HG02973 (cell line): Measurements from ENCODE around the gene OSR1.

ENCODE experiments used
- ATAC-seq: cut with Tn5 transposase; IDR thresholded peaks from one replicate; pipeline ENCODE4 v1.9.1; 2021; ENCODE audit warnings: moderate library complexity; ENCODE audit not compliant: unreplicated experiment

The OSR1 gene

DNA sequence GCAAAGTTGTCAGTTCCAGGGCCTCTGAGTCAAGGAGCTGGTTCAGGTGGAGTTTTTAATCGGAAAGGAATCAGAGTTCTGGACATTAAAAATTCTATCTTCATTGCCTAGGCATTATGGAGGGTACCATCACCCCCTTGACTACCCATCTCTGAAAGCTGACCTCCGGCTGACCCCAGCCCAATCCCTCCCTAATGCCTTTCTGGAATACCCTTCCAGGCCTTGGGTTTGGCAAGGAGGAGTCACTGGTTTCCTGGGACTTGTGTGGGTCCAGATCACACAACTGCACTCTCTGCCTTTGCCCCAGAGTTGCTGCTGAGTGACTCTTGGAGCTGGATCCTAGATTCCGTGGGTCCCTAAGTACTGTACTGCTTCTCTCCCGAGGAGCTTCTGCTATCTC lies 1.0 kb upstream of the OSR1 start:
- no peak for ATAC-seq

DNA sequence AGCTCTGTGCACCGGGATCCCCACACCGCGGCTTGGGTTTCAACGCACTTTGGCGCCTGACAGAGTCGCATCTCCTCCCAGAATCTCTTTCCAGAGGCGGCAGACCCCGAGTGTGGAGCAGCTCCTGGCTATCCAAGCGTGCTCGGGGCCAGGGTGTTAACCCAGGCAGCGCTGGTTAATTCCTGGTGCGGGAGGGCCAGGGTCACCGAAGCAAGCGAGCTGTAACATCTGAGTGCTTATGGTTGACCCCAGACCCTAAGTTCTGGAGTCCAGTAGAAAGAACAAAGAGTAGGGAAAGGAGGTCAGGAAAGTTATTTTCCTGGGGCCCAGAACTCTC lies 566 bp upstream of the OSR1 start:
- ATAC-seq, result no peak

DNA sequence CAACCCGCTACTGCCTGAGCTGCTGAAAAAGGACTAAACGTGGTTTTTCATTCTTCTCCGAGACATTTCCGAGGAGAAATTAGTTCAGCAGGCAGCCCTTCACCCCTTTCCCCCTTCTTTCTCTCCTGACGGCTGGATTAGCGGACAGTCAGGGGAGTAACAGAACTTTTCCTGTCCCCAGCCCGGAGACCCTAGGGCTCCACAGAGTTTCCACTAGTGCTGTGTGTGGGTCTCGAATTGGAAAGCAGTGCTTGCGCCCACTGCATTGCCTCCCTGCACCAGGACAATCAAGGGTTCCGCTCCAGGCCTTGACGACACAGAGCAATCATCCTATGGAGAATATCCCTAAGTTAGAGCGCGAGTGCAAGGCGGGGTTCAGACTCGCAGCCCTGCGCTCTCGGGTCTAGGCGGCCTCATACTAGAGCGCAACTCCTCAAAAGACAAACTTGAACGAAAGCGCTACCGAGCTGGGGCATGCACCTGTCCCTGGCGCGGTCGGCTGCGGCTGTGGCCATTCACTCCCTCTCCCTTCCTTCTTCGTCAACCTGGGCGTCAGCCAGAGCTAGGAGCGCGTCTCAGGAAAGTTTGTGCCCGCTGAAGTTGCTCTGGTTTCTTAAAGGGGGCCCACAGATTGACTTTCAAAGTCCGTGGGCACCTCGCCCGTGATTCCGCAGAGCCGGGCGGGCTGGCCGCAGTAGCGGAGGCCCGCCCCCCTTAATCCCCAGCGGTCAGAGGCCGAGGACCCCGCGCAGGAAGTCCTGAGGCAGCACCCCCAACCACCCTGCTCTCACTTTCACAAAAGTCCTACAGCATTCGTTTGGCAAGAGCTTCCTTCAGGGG lies 801 bp downstream of the OSR1 start:
- no peak for ATAC-seq

DNA sequence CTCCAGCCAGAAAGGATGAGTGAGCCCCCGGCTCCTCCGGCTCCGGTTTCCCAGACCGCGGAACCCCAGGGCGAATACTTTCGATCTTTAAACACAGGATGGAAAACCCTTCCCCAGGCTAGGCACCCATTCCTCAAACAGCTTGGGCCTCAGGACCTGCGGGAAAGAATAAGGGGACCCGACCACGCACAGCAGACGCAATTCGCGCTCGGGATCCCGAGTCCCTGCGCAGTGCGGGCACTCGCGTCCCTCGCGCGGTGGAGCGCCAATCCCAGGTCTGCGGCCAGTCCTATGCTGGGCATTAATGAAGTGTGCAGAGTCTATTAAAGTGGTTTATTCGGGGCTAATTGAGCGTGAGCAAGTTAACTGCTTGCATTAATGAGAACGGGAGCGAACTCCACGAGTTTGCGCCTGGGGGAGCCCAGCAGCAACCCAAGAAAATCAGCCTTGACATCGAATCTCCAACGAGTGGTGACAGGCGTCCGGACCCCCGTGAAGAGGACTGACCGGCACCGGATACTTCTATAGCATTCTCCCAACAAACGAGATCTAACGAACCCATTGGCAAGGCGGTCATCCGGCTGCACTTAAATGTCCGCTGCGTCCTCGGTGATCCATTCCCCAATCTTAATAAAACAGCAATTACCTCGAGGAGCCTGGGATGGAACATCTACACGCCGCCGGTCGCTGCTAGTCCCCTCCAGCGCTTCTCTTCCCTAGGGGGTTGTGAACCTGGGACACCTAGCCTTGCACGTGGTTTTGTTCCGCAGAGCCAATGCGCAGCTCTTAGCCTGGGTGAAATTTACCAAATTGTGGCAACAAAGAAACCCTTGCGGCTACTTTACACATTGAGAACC lies 1.6 kb downstream of the OSR1 start:
- no peak for ATAC-seq

DNA sequence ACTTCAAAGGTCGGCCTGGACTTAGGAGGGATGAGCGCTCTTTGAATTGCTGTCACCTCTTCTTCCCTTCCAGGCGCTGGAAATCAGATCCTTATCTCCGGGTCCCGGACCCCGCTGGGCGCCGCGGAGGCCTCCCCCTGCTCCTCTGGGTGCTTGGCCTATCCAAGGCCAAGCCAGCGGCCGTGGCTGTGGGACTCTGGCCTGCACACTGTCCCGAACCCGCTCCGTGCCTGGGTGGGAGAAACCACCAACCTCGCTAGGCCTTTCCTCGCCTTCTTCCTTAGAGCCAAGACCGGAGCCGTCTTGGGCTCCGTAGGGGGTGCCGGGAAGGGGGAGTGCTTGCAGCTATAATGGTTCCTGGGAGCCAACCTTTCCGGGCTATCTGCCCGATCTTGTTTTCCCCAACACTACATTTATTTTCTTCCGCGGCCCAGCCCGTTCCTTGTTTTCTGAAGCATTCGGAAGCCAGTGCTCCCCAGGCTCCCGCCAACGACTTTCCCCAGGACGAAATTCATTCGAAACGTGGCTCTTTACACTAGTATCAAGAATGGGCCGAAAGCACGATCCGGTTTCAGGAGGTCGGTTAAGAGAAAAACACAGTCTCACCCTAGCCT lies 2.4 kb downstream of the OSR1 start:
- ATAC-seq, result no peak

DNA sequence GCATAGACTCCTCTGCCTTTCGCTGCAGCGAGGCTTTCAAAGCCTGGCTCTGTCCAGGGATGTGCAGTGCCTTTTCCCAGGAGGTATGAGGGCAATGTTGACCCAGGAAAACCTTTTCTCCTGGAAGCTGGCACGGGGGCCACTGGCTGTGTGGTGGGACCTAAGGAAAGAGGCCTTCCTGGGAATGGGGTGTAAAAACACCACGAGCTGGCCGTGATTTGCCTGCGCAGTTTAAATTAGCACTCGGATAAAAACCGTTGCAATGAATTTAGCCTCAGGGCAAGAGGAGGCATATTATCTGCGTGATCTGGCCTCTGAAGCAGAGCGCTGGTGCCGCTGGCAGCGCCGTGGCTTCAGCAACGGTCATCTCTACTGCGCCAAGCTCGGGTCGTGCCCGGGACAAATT lies 3.0 kb downstream of the OSR1 start:
- no peak for ATAC-seq

DNA sequence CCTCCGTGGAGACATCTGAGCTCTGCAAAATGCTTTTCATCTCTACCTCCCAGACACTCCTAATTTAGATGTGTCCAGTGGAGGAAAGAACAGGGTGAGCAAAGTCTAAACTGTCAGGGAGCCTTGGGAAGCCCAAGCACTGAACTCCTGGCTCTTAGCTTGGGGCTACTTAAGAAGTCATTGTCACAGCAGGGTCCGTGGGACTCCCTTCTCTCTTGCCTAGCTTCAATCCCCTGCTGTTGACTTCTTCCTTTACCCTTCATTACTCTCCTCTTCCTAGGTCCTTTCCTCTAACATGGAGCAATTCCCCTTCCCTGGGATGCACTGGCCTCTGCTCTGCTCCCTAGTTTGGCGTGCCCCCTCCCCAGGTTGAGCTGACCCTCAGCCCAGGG lies 3.4 kb downstream of the OSR1 start:
- no peak for ATAC-seq

DNA sequence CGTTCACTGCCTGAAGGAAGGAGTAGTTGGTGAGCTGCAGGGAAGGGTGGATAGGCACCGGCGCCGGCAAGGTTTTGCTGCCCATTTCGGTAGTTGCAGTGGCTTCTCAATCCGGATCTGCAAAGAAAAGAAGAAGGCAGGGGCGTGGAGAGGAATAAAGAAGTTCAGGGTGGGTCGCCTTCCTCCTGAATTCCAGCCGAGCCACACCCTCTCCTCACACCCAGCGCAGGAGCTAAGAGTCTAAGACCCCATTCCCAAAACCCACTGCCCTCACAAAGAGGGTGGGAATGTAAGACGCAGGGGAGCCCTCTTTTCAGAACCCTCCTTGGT lies 4.7 kb downstream of the OSR1 start:
- ATAC-seq, result no peak

DNA sequence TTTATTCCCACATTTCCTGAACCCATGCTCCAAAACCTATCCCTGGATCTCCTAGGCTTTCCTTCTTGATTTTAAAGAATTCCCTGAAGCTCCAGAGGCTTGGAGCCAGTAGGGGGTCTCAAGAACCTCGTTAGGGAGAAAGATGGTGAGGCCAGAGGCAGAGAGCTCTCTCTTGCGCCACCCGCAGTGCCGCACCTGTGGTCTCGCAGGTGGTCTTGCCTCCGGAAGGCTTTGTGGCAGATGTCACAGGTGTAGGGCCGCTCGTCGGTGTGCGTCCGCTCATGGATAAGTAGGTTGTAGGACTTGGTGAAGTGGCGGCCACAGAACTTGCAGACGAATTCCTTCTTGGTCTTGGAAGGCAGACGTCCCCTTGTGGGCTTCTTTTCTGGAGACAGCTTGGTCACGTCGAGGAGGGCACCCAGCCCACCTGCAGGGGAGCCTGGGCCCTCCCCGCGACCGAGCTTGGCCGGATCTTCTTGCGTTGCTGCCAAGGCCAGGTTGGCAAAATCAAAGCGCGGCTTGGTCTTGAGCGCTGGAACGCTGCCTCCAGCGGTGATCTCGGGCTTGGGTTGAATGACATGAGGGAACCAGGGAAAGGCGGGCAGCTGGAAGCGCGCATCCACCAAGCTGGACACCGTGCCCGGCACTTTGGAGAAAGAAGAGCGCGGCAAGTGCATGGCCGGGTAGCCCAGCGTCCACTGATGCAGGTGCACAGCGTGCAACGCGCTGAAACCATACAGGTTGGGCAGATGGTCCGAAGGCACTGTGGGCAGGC lies 5.3 kb downstream of the OSR1 start:
- no peak for ATAC-seq

DNA sequence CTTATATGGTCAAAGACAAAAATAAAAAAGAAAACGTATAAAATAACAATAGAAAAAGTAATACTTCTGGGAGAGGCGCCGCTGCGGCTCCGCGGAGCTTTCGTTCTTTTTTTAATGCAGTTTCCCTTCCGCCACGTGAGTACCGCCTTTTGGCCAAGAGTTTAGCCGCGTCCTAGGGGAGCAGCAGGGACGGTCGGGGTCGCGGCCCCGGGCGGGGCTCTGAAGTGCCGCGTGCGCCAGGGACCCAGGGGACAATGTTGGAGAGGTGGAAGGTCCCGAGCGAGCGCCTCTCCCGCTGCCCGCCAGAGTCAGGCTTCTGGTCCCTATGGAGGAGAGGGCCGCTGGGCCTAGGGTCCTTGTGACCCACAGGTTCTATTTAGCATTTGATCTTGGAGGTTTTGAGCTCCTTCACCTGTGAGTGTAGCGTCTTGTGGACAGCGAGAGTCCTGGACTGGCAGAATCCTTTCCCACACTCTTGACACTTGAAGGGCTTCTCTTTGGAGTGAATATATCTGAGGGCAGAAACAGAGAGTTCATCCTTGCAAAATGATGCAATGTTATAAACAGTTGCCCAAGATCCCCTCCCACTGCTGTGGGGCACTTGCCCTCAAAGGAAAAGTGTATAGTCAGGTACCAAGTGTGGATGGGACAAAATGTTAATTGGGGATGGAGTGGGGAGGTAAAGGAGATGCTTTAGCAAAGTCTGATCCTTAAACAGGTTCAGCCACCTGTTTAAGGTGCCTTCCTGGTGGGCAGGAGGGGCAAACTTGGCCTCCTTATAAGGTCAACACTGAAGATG lies 6.3 kb downstream of the OSR1 start:
- ATAC-seq, result no peak

DNA sequence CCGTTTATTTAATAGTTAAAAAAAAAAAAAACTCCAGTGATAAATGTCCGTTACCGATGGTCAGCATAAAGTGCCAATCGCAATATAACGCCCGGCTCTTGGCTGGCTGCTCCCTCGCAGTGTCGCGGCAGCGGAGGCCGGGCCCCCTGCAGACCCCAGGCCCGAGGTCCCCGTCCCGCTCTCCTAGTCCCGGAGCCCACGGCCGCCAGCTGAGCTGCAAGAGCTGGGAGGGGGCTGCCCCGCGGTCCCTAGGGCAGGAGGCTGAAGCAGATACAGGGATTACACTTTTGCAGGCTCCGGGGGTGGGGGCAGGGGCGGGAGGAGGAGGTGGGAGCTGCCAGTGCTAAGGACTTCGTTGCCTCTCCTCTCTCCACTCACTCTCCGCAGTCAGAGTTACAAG lies 6.9 kb downstream of the OSR1 start:
- ATAC-seq, result no peak

DNA sequence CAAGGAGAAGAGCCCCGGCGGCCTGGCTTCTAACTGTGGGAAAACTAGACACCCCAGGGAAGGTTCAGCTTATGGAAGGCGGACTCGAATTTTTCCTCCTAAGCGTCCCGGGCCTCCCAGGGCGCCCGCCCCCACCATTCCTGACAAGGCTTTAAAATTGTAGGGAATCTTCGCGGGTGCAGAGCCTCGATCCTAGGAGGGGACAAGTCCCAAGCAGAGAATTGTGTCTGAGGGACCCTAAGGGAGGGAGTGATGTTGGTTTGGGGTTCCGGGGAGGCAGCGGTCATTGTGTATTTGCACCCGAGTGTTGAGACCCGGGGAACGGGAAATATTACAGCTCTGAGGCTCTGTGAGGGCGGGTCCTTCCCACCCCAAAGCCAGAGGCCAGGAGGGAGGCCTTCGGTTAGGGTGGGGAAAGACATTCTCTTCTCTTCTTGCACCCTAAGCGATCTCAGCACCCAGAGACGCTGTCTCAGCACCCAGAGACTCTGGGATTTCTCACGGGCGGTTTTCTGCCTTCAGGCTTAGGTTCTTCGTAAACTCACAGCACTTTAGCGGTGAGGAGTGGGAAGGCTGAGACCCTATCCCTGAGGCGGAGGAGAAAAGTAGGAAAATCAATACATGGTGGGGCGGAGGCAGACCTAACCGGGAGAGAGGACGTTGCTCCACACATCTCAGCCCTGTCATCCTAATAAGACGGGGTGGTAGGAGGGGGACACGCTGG lies 7.6 kb downstream of the OSR1 start:
- no peak for ATAC-seq

DNA sequence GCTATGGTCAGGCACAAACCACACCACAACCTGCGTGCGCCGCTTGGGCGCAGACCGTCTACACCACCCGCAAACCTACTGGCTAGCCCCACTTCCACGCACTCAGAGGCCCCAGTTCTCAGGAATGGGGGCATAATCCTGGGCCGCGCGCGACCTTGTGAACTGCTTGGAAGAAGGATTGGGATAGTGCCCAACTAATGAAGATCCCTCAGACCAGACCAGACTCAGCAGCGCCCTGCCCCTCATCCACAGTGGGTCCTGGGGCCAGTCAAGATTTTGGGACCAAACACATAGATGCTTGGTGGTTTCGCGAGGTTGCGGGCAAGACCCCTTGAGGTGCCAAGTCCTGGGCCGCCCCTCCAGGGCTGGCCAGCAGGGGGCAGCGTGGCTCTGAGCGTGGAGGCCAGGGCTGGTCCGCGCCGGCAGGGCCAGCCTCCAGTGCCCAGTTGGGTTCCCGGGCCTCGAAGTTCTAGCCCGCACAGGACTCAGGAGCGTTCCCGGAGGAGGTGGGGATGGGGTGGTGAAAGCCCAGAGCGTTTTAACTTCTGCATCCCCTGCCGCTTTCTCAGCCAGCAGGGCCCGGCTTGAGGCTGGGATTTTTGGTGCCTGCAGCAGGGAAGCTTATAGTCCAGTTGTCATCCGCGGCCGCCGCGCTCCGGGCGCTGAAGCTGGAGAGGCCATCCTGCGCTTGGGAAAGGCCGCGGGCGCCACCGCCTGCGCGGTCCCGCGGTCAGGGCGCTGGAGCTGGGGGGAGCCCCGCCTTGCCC lies 8.3 kb downstream of the OSR1 start:
- no peak for ATAC-seq

DNA sequence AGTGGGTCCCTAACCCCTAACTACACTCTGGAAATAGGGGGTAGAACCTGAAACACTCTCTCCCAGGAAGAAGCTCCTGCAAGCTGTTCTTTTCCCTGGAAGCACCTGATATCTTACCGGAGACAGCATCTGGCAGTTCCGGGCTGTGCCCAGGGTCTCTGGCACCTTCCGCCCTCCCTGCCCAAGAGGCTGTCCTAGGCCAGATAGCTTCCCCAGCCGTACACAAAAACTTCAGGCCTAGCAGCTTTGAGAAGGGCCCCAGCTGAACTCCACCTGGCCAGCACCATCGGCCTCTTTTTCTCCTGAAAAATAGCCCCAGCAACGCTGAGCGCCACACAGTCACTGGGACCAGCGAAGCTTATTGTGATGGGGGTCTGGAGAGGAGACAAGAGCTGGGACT lies 9.7 kb downstream of the OSR1 start:
- ATAC-seq, result no peak

DNA sequence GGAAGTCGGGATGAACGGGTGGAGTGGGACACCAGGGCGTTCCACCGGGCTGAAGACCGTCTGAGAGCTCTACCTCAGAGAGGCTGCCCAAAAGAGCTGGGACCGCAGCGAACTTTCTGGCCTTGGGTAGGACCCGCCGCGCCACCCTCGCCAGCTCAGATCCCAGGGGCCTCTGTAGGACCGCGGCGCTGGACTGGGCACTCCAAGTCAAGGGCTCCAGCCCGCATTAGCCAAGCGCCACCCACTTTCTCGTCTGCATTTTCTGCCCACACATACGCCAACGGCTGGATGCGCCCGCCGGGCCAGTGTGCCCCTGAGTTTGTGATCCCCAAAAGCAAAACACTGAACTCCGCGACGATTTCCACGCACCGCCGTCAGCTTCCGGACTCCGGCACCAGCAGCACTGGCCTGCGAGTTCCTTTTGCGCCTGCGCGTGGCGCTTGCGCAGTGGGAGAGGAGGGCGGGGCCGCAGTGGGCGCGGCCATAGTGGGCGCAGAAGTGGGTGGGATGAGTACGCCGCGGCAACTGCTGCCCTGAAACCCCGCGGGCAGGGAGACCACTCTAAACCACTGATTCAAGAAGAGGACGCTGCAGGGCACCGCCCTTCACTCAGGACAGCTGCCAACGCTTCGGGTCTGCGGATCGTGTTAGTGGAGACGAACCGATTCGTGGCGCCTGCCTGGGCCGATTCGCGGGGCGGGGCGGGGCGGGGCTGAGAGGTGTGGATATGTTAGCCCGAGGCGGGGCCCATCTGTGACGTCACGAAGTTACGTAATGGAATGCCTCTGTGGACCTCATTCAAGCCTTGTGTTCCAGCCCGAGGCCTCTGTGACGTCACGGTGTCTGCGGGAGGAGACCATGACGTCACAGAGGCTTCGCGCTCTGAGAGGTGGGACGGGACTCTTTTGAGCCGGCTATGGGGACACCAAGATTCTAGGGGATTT lies 10.5 kb downstream of the OSR1 start:
- peak; percentile 89 for ATAC-seq

DNA sequence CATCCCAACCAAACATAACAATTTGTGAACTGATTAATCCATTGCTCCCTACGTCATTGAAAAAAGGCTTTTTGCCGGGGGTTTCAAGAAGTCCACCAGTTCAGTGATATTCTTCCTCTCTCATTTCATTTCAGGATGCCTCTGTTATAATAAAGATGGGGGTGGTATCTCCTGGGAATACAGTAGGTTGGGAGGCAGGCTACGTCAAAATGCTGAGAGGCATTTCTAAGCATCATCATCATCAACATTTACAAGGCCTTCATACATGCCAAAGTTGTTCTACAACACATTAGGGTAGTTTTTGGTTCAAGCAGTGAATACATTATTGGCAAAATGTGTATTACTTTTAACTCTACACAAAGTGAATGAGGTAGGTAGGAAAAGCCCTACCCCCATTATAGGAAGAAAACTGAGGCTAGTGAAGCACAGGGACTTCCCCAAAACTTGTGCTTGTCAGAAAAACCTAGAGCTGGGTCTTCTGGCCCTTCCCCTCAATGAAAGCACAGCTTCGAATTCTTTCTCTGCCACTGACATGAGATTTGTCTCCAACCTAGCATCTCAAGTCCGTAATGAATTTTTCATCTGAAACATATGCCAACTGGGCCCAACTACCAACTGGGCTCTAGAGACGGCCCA lies 11.3 kb downstream of the OSR1 start:
- ATAC-seq, result peak; percentile 7

DNA sequence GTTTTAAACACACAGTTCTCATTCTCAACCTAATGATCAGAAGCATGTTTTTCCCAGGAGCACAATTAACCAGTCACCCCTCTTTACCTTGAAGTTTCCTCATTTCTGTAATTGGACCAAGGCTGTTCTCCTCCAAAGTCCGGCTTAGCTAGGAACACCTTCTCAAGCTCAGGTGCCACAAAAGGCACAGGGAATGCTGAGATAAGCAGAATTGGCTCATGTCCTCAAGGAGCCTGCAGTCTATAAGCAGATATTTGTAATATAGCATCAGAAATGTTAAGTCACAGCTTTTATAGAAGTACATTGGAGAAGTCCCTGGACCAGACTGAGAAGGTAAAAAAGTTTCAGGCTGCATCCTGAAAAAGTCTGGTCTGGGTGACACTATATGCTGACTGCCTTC lies 20.7 kb downstream of the OSR1 start:
- ATAC-seq, result no peak

DNA sequence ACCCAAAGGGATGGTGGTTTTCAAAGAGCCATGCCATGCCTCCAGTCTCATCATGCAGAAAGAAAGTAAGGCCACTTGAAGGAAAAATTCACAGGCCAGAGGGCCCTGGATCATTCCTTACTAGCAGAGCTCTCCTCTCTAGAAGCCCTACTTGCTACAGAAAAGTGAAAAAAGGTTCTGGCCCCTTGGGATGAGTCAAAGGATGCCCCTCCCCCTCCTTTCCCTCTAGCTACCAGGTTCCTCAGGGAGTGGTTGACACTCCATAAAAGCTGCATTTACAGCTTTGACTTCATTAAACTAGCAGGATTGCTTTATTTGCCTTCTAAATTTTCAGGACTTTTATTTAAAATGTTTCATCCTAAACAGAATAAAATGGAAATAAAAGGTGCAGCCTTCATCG lies 21.2 kb downstream of the OSR1 start:
- ATAC-seq, result no peak
